Measurements from ENCODE around the gene IL2RG. TPM values are rescaled to one million over a fixed set of nuclear protein-coding genes. Genes with fewer than 3 reads are reported as not detected.

Gene IL2RG
- total RNA-seq, 1 donor from 2014 or later, result 33.1 TPM

GRCh38 chrX:71118985-71119535 lies 7.7 kb upstream of the IL2RG start:
- H3K4me3 ChIP-seq, result peak overlapping the region; percentile 58
- ATAC-seq (peak; percentile 48 to 52), DNase-seq (no peak)
- H3K27me3 ChIP-seq (ENCODE audit: low read depth), result no peaks in the 10 kb centered on the region
- H3K36me3 ChIP-seq, result peaks cover 44% of the 10 kb centered on the region
- TF ChIP-seq CTCF (IDR thresholded peaks at IDR 0.05), result no peak
- H3K9me3 ChIP-seq, result no peaks in the 10 kb centered on the region
- peaks cover 12% of the 10 kb centered on the region for H3K4me1 ChIP-seq
- H3K27ac ChIP-seq, result peak overlapping the region; percentile 78
- intact Hi-C loops (cut with DNase I), result no loop called here

GRCh38 chrX:71118032-71118984 lies 6.9 kb upstream of the IL2RG start, which contains the start of gene MED12:
Gene MED12 (plus strand): TSS chrX:71118596. CDS start chrX:71118755, 159 bp downstream.
- Histone ChIP-seq H3K4me3 (peak within 1 kb of the TSS; percentile 58), H3K27me3 (ENCODE audit: low read depth) (no peaks in the 10 kb centered on the region), H3K27ac (peak within 1 kb of the TSS; percentile 78), H3K9me3 (no peaks in the 10 kb centered on the region), H3K36me3 (peaks cover 37% of the 10 kb centered on the region), H3K4me1 (peaks cover 12% of the 10 kb centered on the region)
- TF ChIP-seq CTCF (IDR thresholded peaks at IDR 0.05), result no peak
- intact Hi-C loops (cut with DNase I), result no loop called here
- peak; percentile 97 for ATAC-seq
- peak; percentile 84 for DNase-seq

GRCh38 chrX:71117358-71117757 lies 6.0 kb upstream of the IL2RG start:
- Histone ChIP-seq H3K36me3 (peaks cover 27% of the 10 kb centered on the region), H3K4me3 (no peak overlapping the region), H3K27ac (no peak overlapping the region), H3K27me3 (ENCODE audit: low read depth) (no peaks in the 10 kb centered on the region), H3K4me1 (peaks cover 12% of the 10 kb centered on the region), H3K9me3 (no peaks in the 10 kb centered on the region)
- no peak for DNase-seq
- TF ChIP-seq CTCF (IDR thresholded peaks at IDR 0.05), result no peak
- intact Hi-C loops (cut with DNase I), result no loop called here
- no peak for ATAC-seq

GRCh38 chrX:71111921-71112431 lies 599 bp upstream of the IL2RG start:
- H3K4me1 ChIP-seq, result no peaks in the 10 kb centered on the region
- ATAC-seq, result no peak
- H3K27me3 ChIP-seq (ENCODE audit: low read depth), result no peaks in the 10 kb centered on the region
- peak overlapping the region; percentile 36 for H3K4me3 ChIP-seq
- peak overlapping the region; percentile 46 for H3K27ac ChIP-seq
- no peak for TF ChIP-seq CTCF (IDR thresholded peaks at IDR 0.05)
- H3K9me3 ChIP-seq, result no peaks in the 10 kb centered on the region
- no peak for DNase-seq
- H3K36me3 ChIP-seq, result no peaks in the 10 kb centered on the region
- intact Hi-C loops (cut with DNase I), result no loop called here

GRCh38 chrX:71109051-71109450 lies 2.3 kb downstream of the IL2RG start:
- H3K4me3 ChIP-seq, result no peak overlapping the region
- H3K27me3 ChIP-seq (ENCODE audit: low read depth), result no peaks in the 10 kb centered on the region
- no peaks in the 10 kb centered on the region for H3K4me1 ChIP-seq
- intact Hi-C loops (cut with DNase I), result no loop called here
- no peak for DNase-seq
- H3K36me3 ChIP-seq, result no peaks in the 10 kb centered on the region
- no peak for ATAC-seq
- no peak overlapping the region for H3K27ac ChIP-seq
- TF ChIP-seq CTCF (IDR thresholded peaks at IDR 0.05), result no peak
- H3K9me3 ChIP-seq, result no peaks in the 10 kb centered on the region

Data from lower lobe of right lung (tissue), 2 donors.